ENCODE data around the gene NUP85.
"Not testable (repeated sequence)": the region's sequence is repeated elsewhere in the genome, so short reads cannot be mapped to it uniquely, and the experiment has no call there.

Gene NUP85

GRCh38 chr17:75270218-75270965 lies 64.9 kb downstream of the NUP85 start:
- DNase-seq, result peak; percentile 28

GRCh38 chr17:75270966-75271232 lies 65.4 kb downstream of the NUP85 start, which contains the start of gene MIF4GD:
MIF4GD (minus strand) TSS chr17:75271231; CDS start chr17:75270195, 1,036 bp downstream.
- DNase-seq, result no peak

GRCh38 chr17:75271233-75271954 lies 65.9 kb downstream of the NUP85 start:
- DNase-seq, result peak; percentile 83

GRCh38 chr17:75271955-75272847 lies 66.7 kb downstream of the NUP85 start:
- no peak for DNase-seq

DNA sequence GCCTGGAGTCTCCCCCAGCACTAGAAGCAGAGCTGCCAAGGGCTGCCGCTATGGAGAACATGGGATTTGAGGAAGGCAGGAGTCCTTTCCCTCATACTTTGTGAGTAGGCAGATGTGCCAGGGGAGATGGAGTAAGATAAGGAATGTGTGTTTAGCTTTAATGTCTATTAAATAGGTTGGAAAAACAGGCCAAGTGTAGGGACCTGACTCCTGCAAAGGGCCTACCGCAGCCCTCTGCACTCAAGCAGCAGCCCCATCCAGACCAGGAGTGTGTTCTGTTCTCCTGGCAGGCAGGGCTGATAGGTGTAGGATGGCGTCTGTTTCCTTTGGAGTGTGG lies 67.3 kb downstream of the NUP85 start:
- no peak for DNase-seq

DNA sequence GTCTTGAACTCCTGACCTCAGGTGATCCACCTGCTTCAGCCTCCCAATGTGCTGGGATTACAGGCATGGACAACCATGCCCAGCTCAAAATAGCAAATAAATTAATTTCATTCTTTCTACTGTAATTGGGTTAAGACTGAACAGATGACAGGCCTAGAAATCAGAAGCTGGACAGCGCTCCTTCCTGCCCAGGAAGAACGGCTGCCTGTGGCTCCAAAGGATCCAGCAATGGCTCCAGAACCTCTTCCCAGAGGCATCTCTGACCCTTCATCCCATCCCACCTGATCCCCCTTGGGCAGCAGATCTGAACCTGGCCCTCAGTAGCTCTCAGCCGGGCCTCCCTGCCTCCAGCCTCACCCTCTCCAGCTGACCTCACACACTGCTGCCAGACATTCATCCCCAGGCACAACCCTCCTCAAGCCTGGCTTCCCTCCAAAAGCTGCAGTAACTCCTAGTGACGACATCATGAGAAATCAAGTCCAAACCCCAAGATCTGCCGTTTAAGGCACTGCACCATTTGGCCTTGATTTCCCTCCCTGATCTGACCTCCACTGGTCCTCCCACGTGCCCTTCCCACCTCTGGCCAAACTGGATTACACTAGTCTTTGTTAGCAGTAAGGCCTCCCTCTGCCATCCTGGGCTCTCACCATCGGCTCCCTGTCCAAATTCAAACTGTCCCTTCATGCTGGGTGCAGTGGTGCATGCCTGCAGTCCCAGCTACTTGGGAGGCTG lies 68.7 kb downstream of the NUP85 start:
- DNase-seq, result no peak

DNA sequence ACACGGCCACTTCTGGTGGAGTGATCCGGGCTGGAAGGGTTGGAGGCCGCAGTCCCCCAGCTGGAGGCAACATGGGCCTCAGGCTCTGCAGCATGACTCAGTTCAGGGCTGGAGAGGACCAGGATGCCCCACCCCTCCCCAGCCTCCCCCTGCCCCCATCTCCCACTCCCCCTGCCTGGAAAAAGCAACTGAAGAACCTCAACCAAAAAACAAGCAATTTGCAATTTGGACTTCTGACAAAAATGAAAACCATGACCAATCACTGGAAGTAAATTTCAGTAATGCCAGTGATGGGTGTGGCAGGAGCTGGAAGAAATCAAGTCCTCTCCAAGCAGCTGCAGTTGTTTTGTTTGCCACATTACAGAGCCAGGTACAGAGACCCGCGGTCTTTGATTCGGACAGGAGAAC lies 72.2 kb downstream of the NUP85 start:
- DNase-seq, result no peak

DNA sequence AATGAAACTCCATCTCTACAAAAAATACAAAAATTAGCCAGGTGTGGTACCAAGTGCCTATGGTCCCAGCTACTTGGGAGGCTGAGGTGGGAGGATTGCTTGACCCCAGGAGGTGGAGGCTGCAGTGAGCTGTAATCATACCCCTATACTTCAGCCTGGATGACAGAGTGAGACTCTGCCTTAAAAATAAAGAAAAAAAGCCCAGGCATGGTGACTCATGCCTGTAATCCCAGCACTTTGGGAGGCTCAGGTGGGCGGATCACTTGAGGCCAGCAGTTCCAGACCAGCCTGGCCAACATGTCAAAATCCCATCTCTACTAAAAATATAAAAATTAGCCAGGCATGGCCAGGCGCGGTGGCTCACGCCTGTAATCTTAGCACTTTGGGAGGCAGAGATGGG lies 74.7 kb downstream of the NUP85 start:
- not testable (repeated sequence) for DNase-seq

GRCh38 chr17:75285123-75285522 lies 79.6 kb downstream of the NUP85 start:
- DNase-seq, result no peak
